GM19452 (cell line): Measurements from ENCODE around the gene EPS8L2.
"Not testable (repeated sequence)": the region's sequence is repeated elsewhere in the genome, so short reads cannot be mapped to it uniquely, and the experiment has no call there.

Experiments used
- ATAC-seq: cut with Tn5 transposase; IDR thresholded peaks from one replicate; pipeline ENCODE4 v1.9.1; 2021; ENCODE audit not compliant: unreplicated experiment

EPS8L2 gene

DNA sequence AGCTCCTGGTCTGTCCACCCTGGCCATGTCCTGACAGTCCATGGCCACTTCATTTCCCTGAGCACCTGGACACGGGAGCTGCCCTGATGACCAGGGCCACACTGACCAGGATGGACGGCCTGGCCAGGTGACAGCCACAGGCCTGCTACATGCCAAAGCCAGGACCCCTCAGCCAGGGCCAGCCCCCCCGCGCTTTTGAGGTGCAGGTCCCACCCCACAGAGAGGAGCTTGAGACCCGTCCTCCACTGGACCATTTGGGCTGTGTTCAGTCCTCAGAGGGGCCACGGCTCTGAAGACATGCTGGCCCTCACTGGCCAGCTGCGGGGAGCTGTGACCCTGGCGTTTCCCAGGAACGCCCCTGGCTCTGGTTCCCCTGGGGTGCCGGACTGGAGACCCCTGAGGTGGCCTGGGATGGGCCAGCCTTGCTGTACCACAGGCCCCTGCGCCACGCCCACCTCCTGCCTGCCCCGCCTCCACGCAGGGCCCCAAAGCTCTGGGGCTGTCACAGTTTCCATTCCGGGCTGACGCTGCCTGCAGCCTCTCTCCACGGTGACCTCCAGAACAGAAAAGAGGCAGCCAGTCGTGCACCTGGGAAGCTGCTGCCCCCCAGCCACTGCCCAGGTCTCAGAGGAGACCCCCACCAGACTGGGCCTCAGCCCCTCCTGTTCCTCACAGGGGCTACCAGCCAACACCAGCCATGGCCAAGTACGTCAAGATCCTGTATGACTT is 18.2 kb downstream of the EPS8L2 start:
- no peak for ATAC-seq

DNA sequence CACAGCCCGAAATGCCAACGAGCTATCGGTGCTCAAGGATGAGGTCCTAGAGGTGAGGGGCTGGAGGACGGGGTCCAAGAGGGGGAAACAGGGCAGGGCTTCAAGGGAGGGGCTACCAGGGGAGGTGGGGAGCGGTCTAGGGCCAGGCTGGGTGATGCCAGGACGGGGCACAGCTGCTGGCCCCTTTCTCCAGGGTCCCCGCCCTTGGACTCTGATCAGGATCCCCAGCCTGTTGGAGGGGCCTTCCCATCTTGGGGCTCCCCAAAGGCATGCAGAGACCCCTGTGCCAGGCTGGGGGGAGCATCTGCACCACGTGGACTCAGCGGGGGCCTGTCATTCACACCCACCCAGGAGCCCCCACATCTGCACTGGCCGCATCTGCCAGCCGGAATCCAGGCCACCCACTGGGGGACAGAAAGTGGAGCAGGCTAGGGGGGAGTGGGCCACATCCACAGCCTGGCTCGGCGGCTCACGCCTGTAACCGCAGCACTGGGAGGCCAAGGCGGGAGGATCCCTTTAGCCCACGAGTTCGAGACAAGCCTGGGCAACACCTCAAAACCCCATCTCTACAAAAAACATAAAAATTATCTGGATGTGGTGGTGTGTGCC is 18.9 kb downstream of the EPS8L2 start:
- no peak for ATAC-seq

DNA sequence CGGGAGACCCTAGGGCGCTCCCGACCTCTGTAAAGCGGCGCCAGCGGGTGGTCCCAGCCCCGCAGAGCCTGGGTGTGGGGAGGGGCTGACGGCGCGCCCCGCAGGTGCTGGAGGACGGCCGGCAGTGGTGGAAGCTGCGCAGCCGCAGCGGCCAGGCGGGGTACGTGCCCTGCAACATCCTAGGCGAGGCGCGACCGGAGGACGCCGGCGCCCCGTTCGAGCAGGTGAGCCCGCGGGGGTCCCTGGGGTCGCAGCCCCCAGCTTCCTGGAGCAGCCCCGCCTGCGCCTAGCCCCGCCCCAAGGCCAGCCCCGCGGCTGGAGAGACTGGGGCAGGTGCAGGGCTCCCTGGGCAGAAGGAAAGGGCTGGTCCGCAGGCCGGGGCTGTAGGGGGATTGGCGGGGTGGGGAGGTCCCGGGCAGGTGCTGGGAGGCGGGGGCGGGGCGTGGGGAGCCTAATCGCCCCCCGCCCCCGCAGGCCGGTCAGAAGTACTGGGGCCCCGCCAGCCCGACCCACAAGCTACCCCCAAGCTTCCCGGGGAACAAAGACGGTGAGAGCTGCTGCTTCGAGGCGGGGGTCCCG is 19.7 kb downstream of the EPS8L2 start:
- no peak for ATAC-seq

DNA sequence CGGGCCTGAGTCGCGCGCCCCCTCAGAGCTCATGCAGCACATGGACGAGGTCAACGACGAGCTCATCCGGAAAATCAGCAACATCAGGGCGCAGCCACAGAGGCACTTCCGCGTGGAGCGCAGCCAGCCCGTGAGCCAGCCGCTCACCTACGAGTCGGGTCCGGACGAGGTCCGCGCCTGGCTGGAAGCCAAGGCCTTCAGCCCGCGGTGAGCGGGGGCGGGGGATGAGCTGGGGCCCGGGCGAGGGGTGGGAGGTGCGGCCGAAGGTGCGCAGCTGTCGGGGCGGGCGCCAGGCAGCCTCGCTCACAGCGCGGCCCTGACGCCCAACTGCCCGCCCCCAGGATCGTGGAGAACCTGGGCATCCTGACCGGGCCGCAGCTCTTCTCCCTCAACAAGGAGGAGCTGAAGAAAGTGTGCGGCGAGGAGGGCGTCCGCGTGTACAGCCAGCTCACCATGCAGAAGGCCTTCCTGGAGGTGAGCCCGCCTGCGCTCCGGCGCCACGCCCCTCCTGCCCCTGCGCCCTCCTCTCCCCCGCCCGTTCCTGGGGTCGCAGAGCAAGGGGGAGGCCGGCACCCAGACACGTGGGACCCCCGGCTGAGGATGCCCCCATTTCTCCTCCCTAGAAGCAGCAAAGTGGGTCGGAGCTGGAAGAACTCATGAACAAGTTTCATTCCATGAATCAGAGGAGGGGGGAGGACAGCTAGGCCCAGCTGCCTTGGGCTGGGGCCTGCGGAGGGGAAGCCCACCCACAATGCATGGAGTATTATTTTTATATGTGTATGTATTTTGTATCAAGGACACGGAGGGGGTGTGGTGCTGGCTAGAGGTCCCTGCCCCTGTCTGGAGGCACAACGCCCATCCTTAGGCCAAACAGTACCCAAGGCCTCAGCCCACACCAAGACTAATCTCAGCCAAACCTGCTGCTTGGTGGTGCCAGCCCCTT is 20.5 kb downstream of the EPS8L2 start:
- no peak for ATAC-seq

- ATAC-seq: no peak
These were observed 21.3 kb downstream of the EPS8L2 start for GRCh38 chr11:727281-727701.

DNA sequence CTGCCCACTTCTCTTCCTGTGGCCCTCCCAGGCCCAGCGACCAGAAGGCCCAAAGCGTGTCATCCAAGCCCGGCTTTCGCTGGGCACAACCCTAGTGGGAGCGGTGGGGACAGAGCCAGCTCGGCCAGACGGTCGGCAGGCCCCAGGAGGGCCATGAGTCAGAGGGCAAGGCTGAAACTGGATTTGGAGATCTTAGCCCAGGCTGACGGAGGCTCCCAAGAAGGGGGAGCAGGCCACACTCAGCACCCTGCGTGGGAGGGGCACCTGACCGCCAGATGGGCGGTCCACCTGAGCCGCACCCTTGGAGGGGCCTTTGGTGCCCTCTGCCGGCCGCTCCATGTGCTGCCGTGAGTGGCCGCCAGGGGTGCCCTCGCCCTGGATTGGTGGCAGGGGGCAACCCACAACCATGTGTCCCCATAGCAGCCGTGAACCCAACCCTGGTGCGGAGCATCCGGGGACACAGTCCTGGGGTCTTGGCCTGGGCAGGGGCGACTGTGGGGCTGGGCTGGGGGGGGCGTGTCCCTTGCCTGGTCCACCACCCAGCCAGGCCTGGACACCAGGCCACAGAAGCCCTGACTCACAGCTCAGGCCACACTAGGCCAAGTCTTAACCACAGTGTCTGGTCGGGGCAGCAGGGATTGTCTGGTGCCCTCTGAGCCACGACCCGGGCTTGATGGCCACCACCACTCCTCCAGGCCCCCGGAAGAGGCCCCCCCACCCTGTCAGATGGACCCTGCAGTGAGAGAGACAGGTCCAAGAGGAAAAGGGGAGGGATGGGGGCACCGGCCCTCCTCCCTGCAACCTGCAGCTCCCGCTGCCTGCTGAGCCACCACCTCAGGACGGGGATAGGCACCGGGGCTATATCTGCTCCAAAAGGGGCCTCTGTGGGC is 22.1 kb downstream of the EPS8L2 start:
- no peak for ATAC-seq

DNA sequence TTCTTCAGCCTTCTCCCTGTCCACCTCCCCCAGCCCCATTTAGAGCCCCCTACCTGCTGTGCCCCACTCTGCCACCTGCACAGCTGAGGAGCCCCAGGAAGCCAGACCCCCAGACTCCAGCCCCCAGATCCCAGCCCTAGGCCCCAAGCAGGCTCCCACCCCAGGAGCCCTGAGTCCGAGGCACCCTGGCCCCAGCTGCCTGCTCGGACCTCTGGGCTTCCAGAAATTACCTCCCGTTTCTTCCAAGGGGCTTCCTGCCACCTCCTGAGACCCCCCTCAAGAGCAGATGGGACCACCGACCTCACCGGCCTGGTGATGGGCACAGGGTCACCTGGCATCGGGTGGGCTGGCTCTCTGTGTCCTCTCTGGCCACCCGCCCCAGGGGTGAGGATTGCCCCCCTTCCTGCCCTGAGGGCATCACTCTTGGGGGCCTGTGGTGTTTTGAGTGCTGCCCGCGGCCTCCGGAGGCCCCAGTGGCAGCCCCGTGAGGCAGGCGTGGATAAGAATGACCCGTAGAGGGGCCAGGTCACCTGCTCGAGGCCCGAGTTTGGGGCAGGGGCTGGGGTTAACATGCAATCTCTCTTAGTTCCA is 23.0 kb downstream of the EPS8L2 start:
- ATAC-seq: no peak

DNA sequence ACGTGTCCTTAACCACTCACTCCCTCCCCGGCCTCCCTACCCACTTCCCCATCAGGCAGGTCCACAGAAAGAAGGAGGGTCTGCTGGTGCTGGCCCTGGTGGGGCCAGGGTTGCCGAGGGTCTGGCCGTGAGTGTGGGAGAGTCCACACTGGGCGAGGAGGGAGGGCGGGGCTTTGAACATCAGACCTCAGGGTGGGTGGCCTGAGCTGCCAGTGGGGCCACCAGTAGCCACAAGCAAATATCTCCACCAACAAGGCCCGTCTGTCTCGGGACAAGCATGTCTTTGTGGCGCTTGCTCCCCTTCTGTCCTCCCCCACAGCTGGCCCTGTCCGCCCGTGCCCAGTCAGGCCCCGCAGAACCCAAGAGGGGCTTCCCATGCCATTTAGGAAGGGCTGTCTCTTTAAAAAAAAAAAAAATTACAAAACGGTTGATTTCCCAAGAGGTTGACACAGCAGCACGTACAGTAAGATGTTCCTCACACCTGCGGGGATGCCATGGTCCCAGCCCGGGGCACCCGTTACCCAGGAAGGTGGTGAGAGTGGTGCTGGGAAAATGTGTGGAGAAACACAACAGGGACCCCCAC is 23.6 kb downstream of the EPS8L2 start:
- ATAC-seq: no peak

GRCh38 chr11:733072-733471 is 27.0 kb downstream of the EPS8L2 start:
- ATAC-seq: no peak

DNA sequence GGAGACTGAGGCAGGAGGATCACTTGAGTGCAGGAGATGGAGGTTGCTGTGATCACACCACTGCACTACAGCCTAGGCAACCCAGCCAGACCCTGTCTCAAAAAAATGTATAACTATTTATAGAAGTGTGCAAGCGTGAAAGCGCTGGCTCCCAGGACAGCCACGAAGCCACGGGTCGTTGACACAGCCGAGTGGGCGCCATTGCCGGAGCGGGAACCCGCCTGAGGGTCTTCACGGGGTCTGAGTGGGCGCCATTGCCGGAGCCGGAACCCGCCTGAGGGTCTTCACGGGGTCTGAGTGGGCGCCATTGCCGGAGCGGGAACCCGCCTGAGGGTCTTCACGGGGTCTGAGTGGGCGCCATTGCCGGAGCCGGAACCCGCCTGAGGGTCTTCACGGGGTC is 28.5 kb downstream of the EPS8L2 start:
- ATAC-seq: not testable (repeated sequence)

DNA sequence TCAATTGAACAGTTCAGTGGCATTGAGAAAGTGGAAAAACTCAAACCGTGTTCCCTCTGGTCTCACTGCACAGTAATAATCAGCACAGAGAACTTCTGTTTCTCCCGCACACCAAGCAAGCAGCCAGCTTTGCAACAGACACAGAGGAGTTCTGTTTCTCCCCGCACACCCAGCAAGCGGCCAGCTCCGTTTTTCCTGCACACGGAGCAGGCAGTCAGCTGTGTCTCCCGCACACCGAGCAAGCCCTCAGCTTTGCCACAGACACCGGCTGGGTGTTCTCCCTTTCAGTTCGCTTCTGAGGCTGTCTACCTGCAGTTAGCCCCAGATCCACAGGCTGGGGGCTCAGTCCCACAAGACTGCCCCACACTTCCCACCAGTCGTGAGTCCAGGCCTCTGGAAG is 31.3 kb downstream of the EPS8L2 start:
- ATAC-seq: no peak

GRCh38 chr11:737899-738298 is 31.9 kb downstream of the EPS8L2 start:
- ATAC-seq: not testable (repeated sequence)

GRCh38 chr11:742156-742546 is 36.1 kb downstream of the EPS8L2 start:
- no peak for ATAC-seq

DNA sequence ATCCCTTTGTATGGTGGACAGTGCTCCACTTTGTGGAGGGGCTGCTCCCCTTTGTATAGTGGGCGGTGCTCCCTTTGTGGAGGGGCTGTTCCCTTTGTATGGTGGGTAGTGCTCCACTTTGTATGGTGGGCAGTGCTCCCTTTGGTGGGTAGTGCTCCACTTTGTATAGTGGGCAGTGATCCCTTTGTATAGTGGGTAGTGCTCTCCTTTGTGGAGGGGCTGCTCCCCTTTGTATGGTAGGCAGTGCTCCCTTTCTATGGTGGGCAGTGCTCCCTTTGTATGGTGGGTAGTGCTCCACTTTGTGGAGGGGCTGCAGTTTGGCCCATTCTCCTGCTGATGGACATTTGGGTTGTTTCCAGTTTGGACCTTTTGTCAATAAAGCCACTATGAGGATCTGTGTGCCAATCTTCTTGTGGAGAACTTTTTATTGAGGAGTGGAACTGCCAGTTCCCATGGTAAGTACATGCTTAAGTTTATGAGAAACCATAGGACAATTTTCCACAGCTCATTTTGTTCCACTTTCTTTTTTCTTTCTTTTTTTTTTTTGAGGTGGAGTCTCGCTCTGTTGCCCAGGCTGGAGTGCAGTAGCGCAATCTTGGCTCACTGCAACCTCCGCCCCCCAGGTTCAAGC is 36.7 kb downstream of the EPS8L2 start:
- ATAC-seq: no peak

DNA sequence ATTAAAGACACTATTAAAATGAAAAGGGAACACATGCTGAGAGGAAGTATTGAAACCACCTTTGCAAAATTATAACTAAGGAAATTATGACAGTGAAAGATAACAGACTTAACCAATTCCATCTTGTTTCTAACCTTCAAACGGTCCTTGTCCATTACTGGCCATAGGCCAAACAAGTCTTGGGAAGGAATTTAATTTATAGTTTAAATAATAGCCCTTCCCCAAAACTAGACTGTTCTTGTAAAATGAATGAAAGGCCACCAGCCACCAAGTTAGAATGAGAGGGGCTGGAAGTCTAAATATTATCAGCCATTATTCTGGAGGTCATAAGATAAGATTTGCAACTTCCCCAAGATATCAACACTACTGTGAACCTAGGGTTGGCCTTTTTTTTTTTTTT is 39.4 kb downstream of the EPS8L2 start:
- ATAC-seq: no peak

- peak; percentile 23 for ATAC-seq
These were observed 40.5 kb downstream of the EPS8L2 start for GRCh38 chr11:746289-747157.

DNA sequence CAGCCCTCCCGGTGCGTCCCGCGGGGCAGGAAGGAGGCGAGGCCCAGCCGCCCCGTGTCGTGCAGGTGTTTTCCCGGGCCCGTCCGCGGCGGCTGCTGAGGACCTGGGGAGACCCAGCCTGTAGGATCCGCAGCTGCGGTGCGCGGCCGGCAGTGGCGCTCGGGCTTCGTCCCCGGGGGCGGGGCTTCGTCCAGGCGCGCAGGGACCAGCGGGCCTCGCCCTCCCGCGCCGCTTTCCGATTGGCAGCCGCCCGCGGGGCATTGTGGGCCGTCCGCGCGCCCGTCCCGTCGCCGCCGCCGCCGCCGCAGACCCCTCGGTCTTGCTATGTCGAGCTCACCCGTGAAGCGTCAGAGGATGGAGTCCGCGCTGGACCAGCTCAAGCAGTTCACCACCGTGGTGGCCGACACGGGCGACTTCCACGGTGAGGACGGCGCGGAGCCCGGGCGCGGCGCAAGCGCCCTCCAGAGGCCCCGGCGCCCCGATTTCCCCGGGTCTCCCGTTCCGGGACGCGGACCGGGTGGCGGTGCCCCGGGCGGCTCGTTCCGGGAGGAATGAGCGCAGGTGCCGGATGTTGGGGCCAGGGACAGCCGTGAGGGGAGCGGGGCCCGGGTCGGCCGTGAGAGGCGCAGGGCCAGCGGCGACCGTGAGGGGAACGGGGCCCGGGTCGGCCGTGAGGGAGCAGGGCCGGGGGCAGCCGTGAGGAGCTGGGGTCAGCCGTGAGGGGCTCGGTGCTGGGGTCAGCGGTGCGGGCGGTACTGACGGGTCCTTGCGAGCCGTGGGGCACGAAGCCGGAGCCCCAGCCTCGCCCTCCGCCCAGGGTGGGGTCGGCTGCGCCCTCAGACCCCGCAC is 41.4 kb downstream of the EPS8L2 start, which contains the start of gene TALDO1:
TSS of gene TALDO1 (plus strand) at position 307 of the 849 bp plus-strand sequence. CDS start at position 325, 18 bp downstream.
- ATAC-seq: peak; percentile 82
